D341Med (cell line): Measurements from ENCODE around the gene SLC35F6.
"Not testable (repeated sequence)": the region's sequence is repeated elsewhere in the genome, so short reads cannot be mapped to it uniquely, and the experiment has no call there.

ENCODE experiments used
- DNase-seq: peaks from one replicate; pipeline ENCODE4 v3.0.0; 2012; ENCODE audit warnings: low spot score

SLC35F6 gene

GRCh38 chr2:26756337-26756736 lies 7.7 kb upstream of the SLC35F6 start:
- DNase-seq = no peak

GRCh38 chr2:26757873-26758789 lies 6.0 kb upstream of the SLC35F6 start:
- no peak for DNase-seq

- DNase-seq = no peak
Measured at GRCh38 chr2:26758790-26759321, 5.2 kb upstream of the SLC35F6 start.

- no peak for DNase-seq
Measured at GRCh38 chr2:26759845-26760244, 4.2 kb upstream of the SLC35F6 start.

GRCh38 chr2:26760991-26761390 lies 3.1 kb upstream of the SLC35F6 start:
- DNase-seq = not testable (repeated sequence)

GRCh38 chr2:26763019-26763418 lies 1.1 kb upstream of the SLC35F6 start:
- no peak for DNase-seq

GRCh38 chr2:26764906-26765305 lies 822 bp downstream of the SLC35F6 start:
- DNase-seq = no peak

- DNase-seq = no peak
Measured at GRCh38 chr2:26765475-26766200, 1.6 kb downstream of the SLC35F6 start.

GRCh38 chr2:26767129-26767528 lies 3.0 kb downstream of the SLC35F6 start:
- DNase-seq = no peak

- DNase-seq = no peak
Measured at GRCh38 chr2:26767894-26768487, 3.9 kb downstream of the SLC35F6 start.

- no peak for DNase-seq
Measured at GRCh38 chr2:26768759-26769088, 4.6 kb downstream of the SLC35F6 start.

GRCh38 chr2:26769089-26769761 lies 5.1 kb downstream of the SLC35F6 start:
- no peak for DNase-seq

GRCh38 chr2:26770986-26771586 lies 7.0 kb downstream of the SLC35F6 start:
- DNase-seq = peak; percentile 43

GRCh38 chr2:26772064-26773001 lies 8.2 kb downstream of the SLC35F6 start:
- DNase-seq = peak; percentile 82

GRCh38 chr2:26776195-26776800 lies 12.2 kb downstream of the SLC35F6 start:
- DNase-seq = no peak

- DNase-seq = no peak
Measured at GRCh38 chr2:26778098-26778497, 14.0 kb downstream of the SLC35F6 start.

- no peak for DNase-seq
Measured at GRCh38 chr2:26778507-26778906, 14.4 kb downstream of the SLC35F6 start.

- DNase-seq = peak; percentile 3
Measured at GRCh38 chr2:26780203-26780760, 16.2 kb downstream of the SLC35F6 start.

- DNase-seq = no peak
Measured at GRCh38 chr2:26782876-26783704, 19.0 kb downstream of the SLC35F6 start.
